SK-N-MC (cell line): ENCODE measurements around the gene CFAP74.

ENCODE experiments used
- DNase-seq: peaks from one replicate; pipeline ENCODE4 v3.0.0-alpha.2; 2011; ENCODE audit warnings: low read depth, low spot score
- H3K27ac ChIP-seq: fragments of 200-600 bp; sonication (generic); 2 replicates; pipeline ENCODE4 v1.5.1; 2016; ENCODE audit warnings: mixed run types
- H3K36me3 ChIP-seq: fragments of 200-600 bp; sonication (generic); 2 replicates; pipeline ENCODE4 v1.6.1; 2017; ENCODE audit warnings: antibody characterized with exemption, low read length, mixed read lengths; ENCODE audit not compliant: insufficient read depth
- H3K4me3 ChIP-seq: fragments of 200-600 bp; sonication (generic); 2 replicates; pipeline ENCODE4 v1.5.1; 2016
- H3K9ac ChIP-seq: fragments of 200-600 bp; sonication (generic); 2 replicates; pipeline ENCODE4 v1.8.0; 2017; ENCODE audit warnings: mixed run types, mixed read lengths; ENCODE audit not compliant: insufficient read length
- H3K9me3 ChIP-seq: fragments of 200-600 bp; sonication (generic); 2 replicates; pipeline ENCODE4 v1.6.1; 2017; ENCODE audit warnings: low read depth, mild to moderate bottlenecking, antibody characterized with exemption, low read length, moderate library complexity, mixed read lengths
- EZH2 ChIP-seq: fragments of 200-600 bp; sonication (generic); IDR thresholded peaks from one replicate; pipeline ENCODE4 v1.6.1; 2017; ENCODE audit warnings: antibody characterized with exemption
- FOXP2 ChIP-seq: optimal IDR thresholded peaks from 2 replicates; pipeline ENCODE3; 2011; ENCODE audit warnings: mild to moderate bottlenecking, moderate library complexity; ENCODE audit not compliant: insufficient read depth; ENCODE audit errors: extremely low read length, control extremely low read depth
- POLR2AphosphoS5 ChIP-seq: IDR thresholded peaks from 2 replicates; pipeline ENCODE4 v1.6.1; 2012; ENCODE audit warnings: mild to moderate bottlenecking, low read depth, low read length, borderline replicate concordance

Gene CFAP74

GRCh38 chr1:1893997-1894353 is 109.6 kb downstream of the CFAP74 start:
- no peak overlapping the region for H3K9ac ChIP-seq

GRCh38 chr1:1893291-1893985 is 110.1 kb downstream of the CFAP74 start:
- no peak for DNase-seq
- H3K9me3 ChIP-seq = no peaks in the 10 kb centered on the region
- H3K36me3 ChIP-seq = peaks cover under 1% of the 10 kb centered on the region
- TF ChIP-seq EZH2 = no peak
- no peak for TF ChIP-seq POLR2AphosphoS5
- no peak for TF ChIP-seq FOXP2
- H3K4me3 ChIP-seq = no peak overlapping the region
- no peak overlapping the region for H3K9ac ChIP-seq
- H3K27ac ChIP-seq = no peak overlapping the region

More at GRCh38 chr1:1893997-1894353, 109.6 kb downstream of the CFAP74 start:
- no peaks in the 10 kb centered on the region for H3K9me3 ChIP-seq
- H3K36me3 ChIP-seq = no peaks in the 10 kb centered on the region; the same call in 1 of the 2 replicates
- H3K4me3 ChIP-seq = no peak overlapping the region
- no peak overlapping the region for H3K27ac ChIP-seq
- DNase-seq = no peak
- TF ChIP-seq EZH2 (no peak), POLR2AphosphoS5 (0 out of 2 replicates have a peak, but pooled peaks have one; percentile 14)

GRCh38 chr1:1892763-1893120 is 110.8 kb downstream of the CFAP74 start:
- DNase-seq = no peak
- peak overlapping the region; percentile 86; the same call in 1 of the 2 replicates for H3K4me3 ChIP-seq
- H3K27ac ChIP-seq = no peak overlapping the region
- TF ChIP-seq POLR2AphosphoS5 (no peak), FOXP2 (no peak), EZH2 (no peak)
- H3K9ac ChIP-seq = no peak overlapping the region
- H3K9me3 ChIP-seq = no peaks in the 10 kb centered on the region
- peaks cover 7% of the 10 kb centered on the region for H3K36me3 ChIP-seq

GRCh38 chr1:1892079-1892762 is 111.4 kb downstream of the CFAP74 start:
- no peak for DNase-seq
- H3K9me3 ChIP-seq = no peaks in the 10 kb centered on the region
- peak overlapping the region; percentile 86 for H3K4me3 ChIP-seq
- H3K9ac ChIP-seq = peak overlapping the region; percentile 81
- 0 out of 2 replicates have a peak overlapping the region, but pooled peaks have one; percentile 71 for H3K27ac ChIP-seq
- no peak for TF ChIP-seq FOXP2
- no peak for TF ChIP-seq POLR2AphosphoS5
- no peak for TF ChIP-seq EZH2
- H3K36me3 ChIP-seq = peaks cover 8% of the 10 kb centered on the region

- peak; percentile 56; the same call in 1 of the 2 replicates for TF ChIP-seq POLR2AphosphoS5
- TF ChIP-seq EZH2 = no peak
- Histone ChIP-seq H3K27ac (peak overlapping the region; percentile 90), H3K9ac (peak overlapping the region; percentile 84), H3K36me3 (peaks cover 12% of the 10 kb centered on the region), H3K4me3 (peak overlapping the region; percentile 86), H3K9me3 (no peaks in the 10 kb centered on the region)
- no peak for DNase-seq
Measured at GRCh38 chr1:1891349-1892078, 112.1 kb downstream of the CFAP74 start.

- TF ChIP-seq FOXP2 (peak; percentile 33), EZH2 (no peak), POLR2AphosphoS5 (peak; percentile 62)
- peak within 1 kb of the TSS; percentile 90 for H3K4me3 ChIP-seq
- no peaks in the 10 kb centered on the region for H3K9me3 ChIP-seq
- peak within 1 kb of the TSS; percentile 92 for H3K27ac ChIP-seq
- DNase-seq = no peak
- peak within 1 kb of the TSS; percentile 92 for H3K9ac ChIP-seq
- peaks cover 16% of the 10 kb centered on the region for H3K36me3 ChIP-seq
Measured at GRCh38 chr1:1890506-1891348, 112.9 kb downstream of the CFAP74 start, which contains the start of gene GNB1. TSS of gene GNB1 (minus strand) at chr1:1891087. CDS start at chr1:1825453, 65,634 bp downstream.

- no peak for DNase-seq
- H3K36me3 ChIP-seq = peaks cover 16% of the 10 kb centered on the region
- peak overlapping the region; percentile 92 for H3K9ac ChIP-seq
- H3K9me3 ChIP-seq = no peaks in the 10 kb centered on the region
- H3K27ac ChIP-seq = peak overlapping the region; percentile 92
- peak overlapping the region; percentile 90 for H3K4me3 ChIP-seq
- no peak for TF ChIP-seq EZH2
- TF ChIP-seq FOXP2 = no peak
- TF ChIP-seq POLR2AphosphoS5 = peak; percentile 28; the same call in 1 of the 2 replicates
Measured at GRCh38 chr1:1889847-1890505, 113.6 kb downstream of the CFAP74 start.
